ENCODE results near the gene PRDM16. TPM values are rescaled to one million over a fixed set of nuclear protein-coding genes. Genes with fewer than 3 reads are reported as not detected.

PRDM16 gene
- total RNA-seq, 1 donor from 2014 or later = 12.9 TPM

- intact Hi-C loops (cut with DNase I) = no loop called here
Measured at GRCh38 chr1:3481046-3481445, 412.0 kb downstream of the PRDM16 start.

DNA sequence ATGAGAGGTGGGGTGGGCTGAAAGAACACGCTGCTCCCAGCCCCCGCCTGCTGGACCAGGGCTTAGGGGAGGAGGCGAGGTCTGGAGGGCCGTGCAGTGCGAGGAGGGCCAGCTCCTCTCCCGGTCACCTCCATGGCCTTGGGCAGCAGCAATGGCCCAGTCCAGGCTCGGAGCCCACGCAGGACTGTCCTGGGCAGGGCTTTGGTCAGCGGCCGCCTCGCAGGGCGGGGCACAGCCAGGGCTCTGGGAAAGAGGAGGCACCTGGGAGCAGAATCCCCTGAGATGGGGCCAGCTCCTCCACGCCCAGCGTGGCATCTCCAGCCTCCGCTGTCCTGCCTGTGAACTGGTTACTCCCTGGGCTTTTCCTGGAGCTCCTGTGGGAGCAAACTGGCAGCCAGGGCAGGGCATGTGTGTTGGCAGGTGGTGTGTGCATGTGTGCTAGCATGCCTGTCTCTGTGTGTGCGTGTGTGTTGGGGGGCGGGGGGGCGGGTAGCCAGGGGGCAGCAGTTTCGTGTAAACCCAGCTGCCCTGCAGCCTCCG, 412.9 kb downstream of the PRDM16 start:
- no peak for DNase-seq (ENCODE audit: low spot score)
- intact Hi-C loops (cut with DNase I) = no loop called here

More at GRCh38 chr1:3481046-3481445, 412.0 kb downstream of the PRDM16 start:
- no peak for DNase-seq (ENCODE audit: low spot score)

GRCh38 chr1:3482378-3482849, 413.4 kb downstream of the PRDM16 start:
- no peak for DNase-seq (ENCODE audit: low spot score)
- intact Hi-C loops (cut with DNase I) = no loop called here

GRCh38 chr1:3483380-3483779, 414.4 kb downstream of the PRDM16 start:
- DNase-seq (ENCODE audit: low spot score) = no peak
- intact Hi-C loops (cut with DNase I) = no loop called here

GRCh38 chr1:3483801-3484444, 414.9 kb downstream of the PRDM16 start:
- DNase-seq (ENCODE audit: low spot score) = no peak

GRCh38 chr1:3485016-3485415, 416.0 kb downstream of the PRDM16 start:
- no peak for DNase-seq (ENCODE audit: low spot score)
- intact Hi-C loops (cut with DNase I) = no loop called here

More at GRCh38 chr1:3483801-3484444, 414.9 kb downstream of the PRDM16 start:
- intact Hi-C loops (cut with DNase I) = loop anchor here (1.0 kb wide), 1 partner anchor 31 kb away; no protein-coding TSS in a partner anchor

Small RNA genes lying within 50 kb of the gene (microRNA-seq; reads per million reads assigned to microRNA genes)
- not detected for gene MIR4251

Other genes with a start within 250 kb of the PRDM16 start
- not detected for gene ACTRT2, start 47.7 kb upstream of the PRDM16 start, total RNA-seq

Data from cardiac septum (tissue), 1 donor.